GM12878 (cell line): ENCODE measurements around the gene CABLES1. TPM values are rescaled to one million over a fixed set of nuclear protein-coding genes. Genes with fewer than 3 reads are reported as not detected.

Source experiments
- ATAC-seq: fragments of 200-7000 bp; cut with Tn5 transposase; 3 replicates; pipeline ENCODE4 v1.9.1; 2020; ENCODE audit warnings: mild to moderate bottlenecking, moderate library complexity
- BruUV-seq: library from RNA; stranded (reverse); fragments of 400-500 nt; replicated peaks from 2 replicates; lab custom pipeline; 2021; lab: Mats Ljungman, UMichigan
- CTCF ChIA-PET: fragments of 300-600 bp; sonication (Branson Sonifier 250); formaldehyde crosslinking; extraction: SDS; loops from one replicate; lab custom pipeline; 2021; ENCODE audit warnings: inconsistent platforms; lab: Yijun Ruan, JAX
- POLR2A ChIA-PET: fragments of 350-600 bp; formaldehyde crosslinking; extraction: SDS; loops from one replicate; lab custom pipeline; 2021; ENCODE audit warnings: inconsistent platforms; lab: Charles Lee
- RAD21 ChIA-PET: fragments of 300-600 bp; sonication (Branson Sonifier 250); formaldehyde crosslinking; loops from one replicate; lab custom pipeline; 2023; ENCODE audit warnings: antibody characterized with exemption; ENCODE audit not compliant: unreplicated experiment; lab: Charles Lee
- SMC1A ChIA-PET: fragments of 300-600 bp; sonication (Branson Sonifier 250); formaldehyde crosslinking; loops from one replicate; lab custom pipeline; 2023; ENCODE audit not compliant: unreplicated experiment, uncharacterized antibody; lab: Charles Lee
- DNase-seq: peaks from one replicate; pipeline ENCODE4 v3.0.0-alpha.2; 2011; ENCODE audit warnings: low read depth, low spot score
- FAIRE-seq: peaks from 3 replicates; lab custom pipeline; 2011; peaks lifted over from hg19 to GRCh38; lab: Jason Lieb, UNC
- H2AFZ ChIP-seq: 2 replicates; pipeline ENCODE4 v1.6.0; 2011; ENCODE audit warnings: low read depth, low read length, control low read depth; ENCODE audit not compliant: control insufficient read depth
- H3K27ac ChIP-seq: 2 replicates; pipeline ENCODE4 v1.5.1; 2011; ENCODE audit warnings: control low read depth; ENCODE audit not compliant: control insufficient read depth, insufficient read depth
- H3K27me3 ChIP-seq, 2 experiments: replicated peaks in 1 of 2; 2 replicates each; pipeline versions ENCODE4 v1.6.0 to v1.6.1; 2011; ENCODE audit warnings: low read length in 1 of 2; ENCODE audit not compliant: control insufficient read depth in 2 of 2, insufficient read depth in 2 of 2
- H3K36me3 ChIP-seq, 2 experiments: 2 replicates each; pipeline ENCODE4 v1.5.1; 2011; ENCODE audit warnings: low read length in 1 of 2; ENCODE audit not compliant: control insufficient read depth in 2 of 2, insufficient read depth in 2 of 2
- H3K4me1 ChIP-seq: 2 replicates; pipeline ENCODE4 v1.6.1; 2011; ENCODE audit warnings: mild to moderate bottlenecking, low read length, moderate library complexity, mixed read lengths; ENCODE audit not compliant: control insufficient read depth, insufficient read depth
- H3K4me2 ChIP-seq: 2 replicates; pipeline ENCODE4 v1.6.0; 2011; ENCODE audit warnings: control low read depth; ENCODE audit not compliant: control insufficient read depth, insufficient read depth
- H3K4me3 ChIP-seq: fragments of 200-600 bp; sonication (generic); 2 replicates; pipeline ENCODE4 v1.5.1; 2016
- H3K79me2 ChIP-seq: 2 replicates; pipeline ENCODE4 v1.6.0; 2011; ENCODE audit warnings: low read length; ENCODE audit not compliant: control insufficient read depth, insufficient read depth
- H3K9ac ChIP-seq: 2 replicates; pipeline ENCODE4 v1.8.0; 2011; ENCODE audit warnings: low read length, control low read depth, mixed read lengths; ENCODE audit not compliant: control insufficient read depth, insufficient read depth
- H3K9me3 ChIP-seq: replicated peaks from 3 replicates; pipeline ENCODE4 v1.5.1; 2011; ENCODE audit warnings: mild to moderate bottlenecking, low read length; ENCODE audit not compliant: control insufficient read depth, insufficient read depth
- H4K20me1 ChIP-seq: 2 replicates; pipeline ENCODE4 v1.6.0; 2011; ENCODE audit not compliant: control insufficient read depth, insufficient read depth
- BHLHE40 ChIP-seq, 2 experiments: fragments of 450-650 bp in 1 of 2; IDR thresholded peaks; 2 replicates each; pipeline ENCODE4 v1.6.1; 2011 to 2017; ENCODE audit warnings: low read depth in 2 of 2, borderline replicate concordance in 1 of 2, improper control_type of control experiment in 1 of 2, low read length in 1 of 2, mild to moderate bottlenecking in 1 of 2
- DPF2 ChIP-seq: fragments of 450-650 bp; IDR thresholded peaks from 2 replicates; pipeline ENCODE4 v1.6.1; 2017; ENCODE audit warnings: mild to moderate bottlenecking
- FOXM1 ChIP-seq: IDR thresholded peaks from 2 replicates; pipeline ENCODE4 v1.6.1; 2012; ENCODE audit warnings: low read depth, mild to moderate bottlenecking, inconsistent platforms, low read length, moderate library complexity
- GABPA ChIP-seq: IDR thresholded peaks from 2 replicates; pipeline ENCODE4 v1.6.1; 2014; ENCODE audit warnings: antibody characterized with exemption, low read depth, mild to moderate bottlenecking, inconsistent platforms
- MEF2B ChIP-seq: fragments of 450-650 bp; IDR thresholded peaks from 2 replicates; pipeline ENCODE4 v1.6.1; 2018; ENCODE audit warnings: mild to moderate bottlenecking, moderate library complexity; ENCODE audit not compliant: partially characterized antibody, poor library complexity, severe bottlenecking
- MYB ChIP-seq: fragments of 150-350 bp; IDR thresholded peaks from 2 replicates; pipeline ENCODE4 v1.6.1; 2014; ENCODE audit warnings: mild to moderate bottlenecking, low read depth, low read length, borderline replicate concordance
- NFIC ChIP-seq: IDR thresholded peaks from 2 replicates; pipeline ENCODE4 v1.6.1; 2012; ENCODE audit warnings: low read depth, mild to moderate bottlenecking, inconsistent platforms, low read length, moderate library complexity
- NFYA ChIP-seq: IDR thresholded peaks from 2 replicates; pipeline ENCODE4 v1.6.1; 2011; ENCODE audit warnings: low read depth, mild to moderate bottlenecking, low read length, improper control_type of control experiment, borderline replicate concordance
- POLR2AphosphoS5 ChIP-seq: IDR thresholded peaks from 2 replicates; pipeline ENCODE4 v1.6.1; 2011; ENCODE audit warnings: mild to moderate bottlenecking, low read length, inconsistent platforms
- RFX5 ChIP-seq: IDR thresholded peaks from 2 replicates; pipeline ENCODE4 v1.6.1; 2011; ENCODE audit warnings: low read depth, low read length, improper control_type of control experiment
- SMAD5 ChIP-seq: IDR thresholded peaks from 2 replicates; pipeline ENCODE4 v1.6.1; 2016; ENCODE audit warnings: antibody characterized with exemption, low read depth
- STAT1 ChIP-seq: fragments of 450-650 bp; conservative IDR thresholded peaks from 2 replicates; pipeline ENCODE4 v1.6.1; 2014; ENCODE audit warnings: antibody characterized with exemption, mild to moderate bottlenecking
- WGBS: methylation state at CpG from one replicate; pipeline ENCODE4 v1.1.6; 2016; ENCODE audit warnings: low lambda C conversion rate; ENCODE audit not compliant: insufficient replicate concordance, insufficient coverage; ENCODE audit errors: missing lambda C conversion rate; 5-methylcytosine and 5-hydroxymethylcytosine counted together
- in situ Hi-C: fragments of 300-500 bp; cut with MboI; formaldehyde crosslinking; loops from 9 replicates; pipeline ENCODE4 v1.14.3; 2018; ENCODE audit warnings: mixed read lengths
- intact Hi-C: fragments of 100-400 bp; cut with micrococcal nuclease; formaldehyde crosslinking; loops from one replicate; pipeline ENCODE4 v1.14.2; 2022; ENCODE audit not compliant: unreplicated experiment
- polyA plus RNA-seq, 11 experiments: library from polyadenylated mRNA; depleted of rRNA in 4 of 11; unstranded in 6 of 11; stranded (reverse) in 5 of 11; fragments of >200 nt; fragmentation: Nextera tagmentation in 4 of 11; fragmentation: Illumina TruSeq in 1 of 11; extraction: Ambion mirVana in 4 of 11; extraction: Trizol in 1 of 11; gene quantifications; 1 replicate in 1 of 11; 2 replicates in 10 of 11; pipeline versions ENCODE4 v1.2.1 to v1.2.3, GENCODE V29; 2011 to 2016; ENCODE audit warnings: inconsistent platforms in 2 of 11, missing spikeins in 2 of 11, low read depth in 1 of 11
- total RNA-seq, 4 experiments: library from RNA; depleted of rRNA in 3 of 4; stranded (reverse); fragments of >200 nt in 3 of 4; fragmentation: Illumina TruSeq in 1 of 4; extraction: Trizol in 1 of 4; gene quantifications; 2 replicates each; pipeline versions ENCODE4 v1.2.1 to v1.2.3, GENCODE V29; 2013 to 2021
- TF ChIP-seq, protein P1 (sequence below): fragments of 150-350 bp; IDR thresholded peaks from 2 replicates; pipeline ENCODE4 v1.6.1; 2016; ENCODE audit warnings: low read depth, low read length
- TF ChIP-seq, protein P2 (sequence below): fragments of 450-650 bp; IDR thresholded peaks from 2 replicates; pipeline ENCODE4 v1.6.1; 2017; ENCODE audit warnings: borderline replicate concordance

Gene CABLES1
- total and polyA plus RNA-seq, 10 of the 15 experiments (the other 5 are each of a cell fraction or from before 2014, with no cell fraction given) = 2.9 to 27.2 (median 8.2) TPM

DNA sequence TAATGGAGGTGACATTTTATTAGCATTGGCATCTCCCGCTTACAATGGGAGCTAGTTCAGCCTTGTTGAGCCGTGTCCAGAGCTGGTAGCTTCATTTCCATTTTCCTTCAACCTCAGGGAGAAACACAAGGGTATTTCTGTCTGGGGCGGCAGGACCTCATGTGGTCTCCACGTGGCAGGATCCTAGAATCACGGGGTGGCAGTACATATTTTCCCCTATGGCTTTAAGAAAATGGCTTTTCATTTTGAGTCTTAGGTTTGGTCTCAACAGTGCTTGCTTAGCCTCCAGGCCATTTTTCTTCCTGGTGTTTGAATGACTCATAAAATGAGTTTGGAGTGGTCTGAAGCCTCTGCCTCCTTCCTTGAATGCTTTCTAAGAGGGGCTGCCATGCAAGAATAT, 20.3 kb downstream of the CABLES1 start:
- WGBS = 53% methylated on average over 5 of the region's 5 CpGs
- no peaks in the 10 kb centered on the region for H3K4me1 ChIP-seq
- FAIRE-seq (no peak), DNase-seq (no peak), ATAC-seq (no peak)
- RAD21 ChIA-PET = interaction anchor here (1.0 kb wide), 1 partner anchor 73 kb away, joined by 3 read pairs; no protein-coding TSS in a partner anchor
- no peak overlapping the region for H3K4me3 ChIP-seq
- no peaks in the 10 kb centered on the region for H3K9me3 ChIP-seq
- H3K27me3 ChIP-seq = no peaks in the 10 kb centered on the region
- CTCF ChIA-PET = interaction anchor here (1.2 kb wide), 2 partner anchors 10 to 24 kb away, joined by 3 read pairs; no protein-coding TSS in a partner anchor
- POLR2A ChIA-PET = no interaction called here
- peaks cover 35% of the 10 kb centered on the region for H3K79me2 ChIP-seq
- intact Hi-C loops = no loop called here
- no peaks in the 10 kb centered on the region; a peak in 2 of 4 replicates for H3K36me3 ChIP-seq
- in situ Hi-C loops = no loop called here
- BruUV-seq = no TSS peak
- H3K9ac ChIP-seq = no peak overlapping the region
- TF ChIP-seq POLR2AphosphoS5 (no peak), FOXM1 (no peak), MEF2B (no peak), STAT1 (no peak), NFYA (no peak), BHLHE40 (IDR thresholded peaks at IDR 0.05; ENCODE audit: borderline replicate concordance in 1 of 2, low read depth in 2 of 2, low read length in 1 of 2) (no peak), RFX5 (no peak), DPF2 (no peak), MYB (no peak), GABPA (no peak), NFIC (no peak), SMAD5 (no peak)
- TF ChIP-seq, protein P1, sequence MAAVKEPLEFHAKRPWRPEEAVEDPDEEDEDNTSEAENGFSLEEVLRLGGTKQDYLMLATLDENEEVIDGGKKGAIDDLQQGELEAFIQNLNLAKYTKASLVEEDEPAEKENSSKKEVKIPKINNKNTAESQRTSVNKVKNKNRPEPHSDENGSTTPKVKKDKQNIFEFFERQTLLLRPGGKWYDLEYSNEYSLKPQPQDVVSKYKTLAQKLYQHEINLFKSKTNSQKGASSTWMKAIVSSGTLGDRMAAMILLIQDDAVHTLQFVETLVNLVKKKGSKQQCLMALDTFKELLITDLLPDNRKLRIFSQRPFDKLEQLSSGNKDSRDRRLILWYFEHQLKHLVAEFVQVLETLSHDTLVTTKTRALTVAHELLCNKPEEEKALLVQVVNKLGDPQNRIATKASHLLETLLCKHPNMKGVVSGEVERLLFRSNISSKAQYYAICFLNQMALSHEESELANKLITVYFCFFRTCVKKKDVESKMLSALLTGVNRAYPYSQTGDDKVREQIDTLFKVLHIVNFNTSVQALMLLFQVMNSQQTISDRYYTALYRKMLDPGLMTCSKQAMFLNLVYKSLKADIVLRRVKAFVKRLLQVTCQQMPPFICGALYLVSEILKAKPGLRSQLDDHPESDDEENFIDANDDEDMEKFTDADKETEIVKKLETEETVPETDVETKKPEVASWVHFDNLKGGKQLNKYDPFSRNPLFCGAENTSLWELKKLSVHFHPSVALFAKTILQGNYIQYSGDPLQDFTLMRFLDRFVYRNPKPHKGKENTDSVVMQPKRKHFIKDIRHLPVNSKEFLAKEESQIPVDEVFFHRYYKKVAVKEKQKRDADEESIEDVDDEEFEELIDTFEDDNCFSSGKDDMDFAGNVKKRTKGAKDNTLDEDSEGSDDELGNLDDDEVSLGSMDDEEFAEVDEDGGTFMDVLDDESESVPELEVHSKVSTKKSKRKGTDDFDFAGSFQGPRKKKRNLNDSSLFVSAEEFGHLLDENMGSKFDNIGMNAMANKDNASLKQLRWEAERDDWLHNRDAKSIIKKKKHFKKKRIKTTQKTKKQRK = no peak
- TF ChIP-seq, protein P2, sequence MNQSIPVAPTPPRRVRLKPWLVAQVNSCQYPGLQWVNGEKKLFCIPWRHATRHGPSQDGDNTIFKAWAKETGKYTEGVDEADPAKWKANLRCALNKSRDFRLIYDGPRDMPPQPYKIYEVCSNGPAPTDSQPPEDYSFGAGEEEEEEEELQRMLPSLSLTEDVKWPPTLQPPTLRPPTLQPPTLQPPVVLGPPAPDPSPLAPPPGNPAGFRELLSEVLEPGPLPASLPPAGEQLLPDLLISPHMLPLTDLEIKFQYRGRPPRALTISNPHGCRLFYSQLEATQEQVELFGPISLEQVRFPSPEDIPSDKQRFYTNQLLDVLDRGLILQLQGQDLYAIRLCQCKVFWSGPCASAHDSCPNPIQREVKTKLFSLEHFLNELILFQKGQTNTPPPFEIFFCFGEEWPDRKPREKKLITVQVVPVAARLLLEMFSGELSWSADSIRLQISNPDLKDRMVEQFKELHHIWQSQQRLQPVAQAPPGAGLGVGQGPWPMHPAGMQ = no peak
- SMC1A ChIA-PET = interaction anchor here (1.1 to 1.2 kb wide), 2 partner anchors 14 to 17 kb away, joined by 3 to 4 read pairs; no protein-coding TSS in a partner anchor
- H2AFZ ChIP-seq = no peak overlapping the region
- no peaks in the 10 kb centered on the region for H4K20me1 ChIP-seq
- H3K27ac ChIP-seq = no peak overlapping the region
- no peak overlapping the region for H3K4me2 ChIP-seq
